ENCODE data around the gene ALPL. TPM values are rescaled to one million over a fixed set of nuclear protein-coding genes. Genes with fewer than 3 reads are reported as not detected.

Gene ALPL
- polyA plus RNA-seq, 1 donor (not counting 4 experiments of a cell fraction or from before 2014, with no cell fraction given) = not detected

DNA sequence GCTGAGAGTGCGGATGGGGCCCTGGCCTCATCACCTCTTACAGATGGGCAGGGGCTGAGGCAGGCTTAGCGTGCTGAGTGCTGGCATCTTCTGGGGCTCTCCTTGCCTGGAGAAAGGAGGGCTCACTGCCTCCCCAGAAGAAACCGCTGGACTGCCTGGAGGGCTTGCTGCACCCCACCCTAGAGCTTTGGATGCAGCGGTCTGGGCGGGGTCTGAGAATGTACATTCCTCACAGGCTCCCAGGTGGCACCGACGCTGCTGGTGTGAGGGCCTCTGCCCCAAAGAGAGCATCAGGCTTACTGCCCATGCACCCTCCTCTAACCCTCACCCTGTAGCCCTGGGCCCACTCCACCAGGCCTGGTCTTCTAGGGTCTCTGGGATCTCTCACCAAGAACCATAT is 108.8 kb downstream of the ALPL start:
- H3K27ac ChIP-seq (ENCODE audit: control insufficient read depth, insufficient read depth, low read length) = no peak overlapping the region
- no peaks in the 10 kb centered on the region for H4K20me1 ChIP-seq (ENCODE audit: control insufficient read depth, extremely low read depth, insufficient read depth, low read length)
- dilution Hi-C loops (cut with MboI; ENCODE audit: extremely low pct_ligation_motif_present, low sequenced_read_pairs) = no loop called here
- no peak overlapping the region for H3K4me2 ChIP-seq (ENCODE audit: control insufficient read depth, extremely low read depth, insufficient read depth, low read depth, low read length)
- no peak overlapping the region for H2AFZ ChIP-seq (ENCODE audit: control insufficient read depth, low read length)
- no peak for DNase-seq (ENCODE audit: low read depth, low spot score)
- no peaks in the 10 kb centered on the region for H3K9me3 ChIP-seq (ENCODE audit: control insufficient read depth, low read depth, low read length)
- H3K4me1 ChIP-seq (ENCODE audit: control insufficient read depth, extremely low read depth, insufficient read depth, low read length) = peaks cover 17% of the 10 kb centered on the region
- H3K27me3 ChIP-seq (ENCODE audit: control insufficient read depth, extremely low read depth, insufficient read depth, low read length) = peaks cover 30% of the 10 kb centered on the region
- peaks cover 2% of the 10 kb centered on the region for H3K9me1 ChIP-seq (ENCODE audit: control insufficient read depth, extremely low read depth, insufficient read depth, low read length)
- H3K9ac ChIP-seq (ENCODE audit: control insufficient read depth, extremely low read depth, insufficient read depth, low read length) = no peak overlapping the region
- no peaks in the 10 kb centered on the region for H3K36me3 ChIP-seq (ENCODE audit: control insufficient read depth in 2 of 2, extremely low read depth in 1 of 2, insufficient read depth in 2 of 2, low read length in 2 of 2)
- H3K79me2 ChIP-seq (ENCODE audit: control insufficient read depth, insufficient read depth, low read length) = no peaks in the 10 kb centered on the region
- FAIRE-seq = no peak
- TF ChIP-seq CTCF (optimal IDR thresholded peaks at IDR 0.05 in 1 of 3, IDR thresholded peaks at IDR 0.05 in 1 of 3, conservative IDR thresholded peaks at IDR 0.05 in 1 of 3; ENCODE audit: extremely low read depth in 1 of 3, insufficient read depth in 2 of 3, low read length in 3 of 3) (no peak), EZH2 (IDR thresholded peaks at IDR 0.05; ENCODE audit: low read length) (no peak)
- H3K4me3 ChIP-seq (ENCODE audit: control insufficient read depth in 2 of 3, extremely low read depth in 1 of 3, insufficient read depth in 2 of 3, low read depth in 1 of 3, low read length in 3 of 3) = no peak overlapping the region

DNA sequence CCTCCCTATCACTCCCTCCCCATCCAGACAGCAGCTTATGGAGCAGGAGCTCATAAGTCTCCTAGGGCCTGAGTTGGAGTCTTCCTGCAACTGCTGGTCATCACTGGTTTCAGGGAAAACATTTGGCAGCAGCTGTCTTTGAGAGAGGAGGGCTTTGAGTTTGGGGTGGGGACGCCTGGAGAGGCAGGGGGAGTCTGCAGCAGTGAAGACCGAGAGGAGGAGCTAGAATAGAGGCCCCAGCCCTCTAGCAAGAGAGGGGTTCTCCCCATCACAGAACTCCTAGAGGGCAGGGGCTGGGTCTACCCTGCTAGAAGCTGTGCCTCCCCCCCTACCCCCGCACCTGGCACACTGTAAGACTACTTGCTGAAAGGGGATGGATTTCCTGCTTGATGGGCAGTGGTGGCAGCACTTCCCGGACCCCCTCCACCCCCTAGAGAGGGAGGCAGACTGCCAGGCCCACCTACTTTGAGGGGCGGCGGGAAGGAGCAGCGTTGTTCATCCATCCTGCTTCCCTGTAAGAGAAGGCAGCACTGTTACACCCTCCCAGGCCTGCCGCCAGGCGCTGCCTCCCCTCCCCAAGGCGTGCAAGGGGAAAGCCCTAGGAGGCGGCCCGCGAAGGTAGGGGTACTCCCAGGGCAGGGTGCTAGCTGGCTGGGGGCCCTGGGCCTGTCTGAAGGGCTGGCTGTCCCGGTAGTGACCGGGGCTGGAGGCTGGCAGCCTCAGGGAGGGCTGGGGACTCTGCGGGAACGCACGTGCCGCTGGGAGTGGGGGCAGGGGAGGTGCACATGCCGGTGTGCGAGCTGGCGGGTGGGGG is 109.5 kb downstream of the ALPL start:
- Histone ChIP-seq H3K9me3 (ENCODE audit: control insufficient read depth, low read depth, low read length) (no peaks in the 10 kb centered on the region), H3K4me2 (ENCODE audit: control insufficient read depth, extremely low read depth, insufficient read depth, low read depth, low read length) (no peak overlapping the region), H3K4me3 (ENCODE audit: control insufficient read depth in 2 of 3, extremely low read depth in 1 of 3, insufficient read depth in 2 of 3, low read depth in 1 of 3, low read length in 3 of 3) (no peak overlapping the region), H3K9ac (ENCODE audit: control insufficient read depth, extremely low read depth, insufficient read depth, low read length) (no peak overlapping the region), H3K27me3 (ENCODE audit: control insufficient read depth, extremely low read depth, insufficient read depth, low read length) (peaks cover 30% of the 10 kb centered on the region), H3K79me2 (ENCODE audit: control insufficient read depth, insufficient read depth, low read length) (no peaks in the 10 kb centered on the region), H3K4me1 (ENCODE audit: control insufficient read depth, extremely low read depth, insufficient read depth, low read length) (peaks cover 24% of the 10 kb centered on the region), H3K36me3 (ENCODE audit: control insufficient read depth in 2 of 2, extremely low read depth in 1 of 2, insufficient read depth in 2 of 2, low read length in 2 of 2) (no peaks in the 10 kb centered on the region), H3K27ac (ENCODE audit: control insufficient read depth, insufficient read depth, low read length) (no peak overlapping the region), H4K20me1 (ENCODE audit: control insufficient read depth, extremely low read depth, insufficient read depth, low read length) (no peaks in the 10 kb centered on the region), H3K9me1 (ENCODE audit: control insufficient read depth, extremely low read depth, insufficient read depth, low read length) (peaks cover 2% of the 10 kb centered on the region), H2AFZ (ENCODE audit: control insufficient read depth, low read length) (no peak overlapping the region)
- TF ChIP-seq CTCF (optimal IDR thresholded peaks at IDR 0.05 in 1 of 3, IDR thresholded peaks at IDR 0.05 in 1 of 3, conservative IDR thresholded peaks at IDR 0.05 in 1 of 3; ENCODE audit: extremely low read depth in 1 of 3, insufficient read depth in 2 of 3, low read length in 3 of 3) (no peak), EZH2 (IDR thresholded peaks at IDR 0.05; ENCODE audit: low read length) (no peak)
- FAIRE-seq (no peak), DNase-seq (ENCODE audit: low read depth, low spot score) (no peak)
- dilution Hi-C loops (cut with MboI; ENCODE audit: extremely low pct_ligation_motif_present, low sequenced_read_pairs) = no loop called here
